A549 (cell line): ENCODE results near the gene CLASP2.

ENCODE experiments used
- CEBPB ChIP-seq, 2 experiments: fragments of >200 bp in 1 of 2; sonication (Bioruptor Twin) in 1 of 2; formaldehyde crosslinking in 1 of 2; IDR thresholded peaks; 2 replicates each; pipeline ENCODE4 v1.6.1; 2012 to 2016
- CTCF ChIP-seq: fragments of >200 bp; sonication (Bioruptor Twin); formaldehyde crosslinking; IDR thresholded peaks from 3 replicates; pipeline ENCODE4 v1.5.1; 2016
- EP300 ChIP-seq, 2 experiments: fragments of >200 bp; sonication (Bioruptor Twin); formaldehyde crosslinking; IDR thresholded peaks; 2 replicates in 1 of 2; 3 replicates in 1 of 2; pipeline ENCODE4 v1.6.1; 2016 to 2017
- MYC ChIP-seq: IDR thresholded peaks from 2 replicates; pipeline ENCODE4 v1.6.1; 2012; ENCODE audit warnings: mild to moderate bottlenecking, inconsistent platforms, low read length, improper control_type of control experiment, borderline replicate concordance
- RAD21 ChIP-seq, 2 experiments: fragments of >200 bp in 1 of 2; sonication (Bioruptor Twin) in 1 of 2; formaldehyde crosslinking in 1 of 2; IDR thresholded peaks in 1 of 2; conservative IDR thresholded peaks in 1 of 2; 2 replicates in 1 of 2; 3 replicates in 1 of 2; pipeline ENCODE4 v1.6.1; 2012 to 2018; ENCODE audit warnings: inconsistent platforms in 1 of 2
- REST ChIP-seq: fragments of 200-600 bp; sonication (generic); IDR thresholded peaks from 2 replicates; pipeline ENCODE4 v1.6.1; 2016; ENCODE audit warnings: antibody characterized with exemption, mild to moderate bottlenecking, moderate library complexity
- SMC3 ChIP-seq: fragments of >200 bp; sonication (Bioruptor Twin); formaldehyde crosslinking; IDR thresholded peaks from 3 replicates; pipeline ENCODE4 v1.6.1; 2018; ENCODE audit warnings: inconsistent platforms

GRCh38 chr3:33732394-33732793 lies 14.3 kb upstream of the CLASP2 start:
- TF ChIP-seq RAD21 (conservative IDR thresholded peaks at IDR 0.05 in 1 of 2, IDR thresholded peaks at IDR 0.05 in 1 of 2) = no peak
- no peak for TF ChIP-seq EP300 (IDR thresholded peaks at IDR 0.05)
- no peak for TF ChIP-seq MYC
- no peak for TF ChIP-seq SMC3
- TF ChIP-seq CTCF = no peak
- TF ChIP-seq CEBPB (IDR thresholded peaks at IDR 0.05) = no peak
- TF ChIP-seq REST = no peak
